HG03196 (cell line): ENCODE measurements around the gene KDM8.
A peak's percentile ranks its signal among the peaks of the same experiment; 100 is the strongest.

Experiments used
- ATAC-seq: cut with Tn5 transposase; IDR thresholded peaks from one replicate; pipeline ENCODE4 v1.9.1; 2021; ENCODE audit not compliant: unreplicated experiment

KDM8 gene

DNA sequence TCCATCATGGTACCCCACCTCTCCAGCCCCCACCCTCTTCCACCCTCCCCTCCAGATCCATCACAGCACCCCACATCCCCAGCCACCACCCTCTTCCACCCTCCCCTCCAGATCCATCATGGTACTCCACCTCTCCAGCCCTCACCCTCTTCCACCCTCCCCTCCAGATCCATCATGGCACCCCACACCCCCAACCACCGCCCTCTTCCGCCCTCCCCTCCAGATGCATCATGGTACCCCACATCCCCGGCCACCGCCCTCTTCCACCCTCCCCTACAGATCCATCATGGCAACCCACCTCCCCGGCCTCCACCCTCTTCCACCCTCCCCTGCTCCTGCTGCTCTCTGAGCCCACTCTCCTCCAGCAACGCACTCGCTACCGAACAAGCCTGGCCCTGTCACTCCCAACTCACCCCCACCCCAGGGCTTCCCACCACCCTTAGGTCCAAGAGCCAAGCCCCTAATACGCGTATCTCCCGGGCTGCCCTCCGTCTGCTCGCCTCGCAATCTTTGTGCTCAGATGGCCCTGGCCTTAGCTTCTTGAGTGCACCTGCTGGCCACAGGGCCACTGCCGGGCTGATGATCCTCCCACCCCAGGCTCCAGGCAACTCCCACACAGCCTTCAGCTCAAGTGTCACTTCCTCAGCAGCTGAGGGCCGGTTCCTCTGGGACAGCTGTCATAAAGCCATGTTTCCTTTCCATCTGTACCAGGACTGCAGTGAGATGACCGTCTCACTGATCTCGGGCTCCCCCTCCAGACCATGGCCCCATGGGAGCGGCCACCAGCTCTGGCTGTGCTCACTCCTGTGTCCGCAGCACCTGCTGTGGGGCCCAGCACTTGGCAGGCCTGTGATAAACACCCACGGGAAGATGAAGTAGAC is 25.5 kb downstream of the KDM8 start:
- ATAC-seq = no peak

DNA sequence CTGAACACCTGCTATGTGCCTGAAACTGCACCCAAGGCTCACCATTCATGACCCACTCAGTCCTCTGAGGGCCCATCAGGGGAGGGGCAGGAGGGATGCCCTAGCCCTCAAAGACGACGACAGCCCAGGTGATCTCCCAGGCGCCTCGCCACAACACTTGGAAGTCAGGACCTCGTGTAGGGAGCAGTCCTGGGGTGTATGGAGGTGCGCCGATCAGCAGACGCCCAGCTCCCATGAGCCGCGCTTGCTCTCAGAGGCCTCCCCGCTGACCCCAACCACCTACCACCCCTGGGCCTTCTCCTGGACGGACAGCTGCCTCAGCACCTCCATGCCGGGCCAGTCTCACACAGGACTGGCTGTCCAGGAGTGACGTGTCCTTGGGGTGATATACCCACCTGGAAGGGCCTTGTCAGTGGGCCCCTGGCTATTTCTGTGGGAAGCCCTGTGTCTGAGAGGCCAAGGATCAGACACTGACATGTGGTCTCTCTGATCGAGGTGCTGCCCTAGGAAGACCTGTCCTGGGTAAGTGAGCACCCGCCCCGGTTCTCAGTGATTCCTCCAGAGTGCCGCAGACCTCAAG is 26.7 kb downstream of the KDM8 start:
- no peak for ATAC-seq

DNA sequence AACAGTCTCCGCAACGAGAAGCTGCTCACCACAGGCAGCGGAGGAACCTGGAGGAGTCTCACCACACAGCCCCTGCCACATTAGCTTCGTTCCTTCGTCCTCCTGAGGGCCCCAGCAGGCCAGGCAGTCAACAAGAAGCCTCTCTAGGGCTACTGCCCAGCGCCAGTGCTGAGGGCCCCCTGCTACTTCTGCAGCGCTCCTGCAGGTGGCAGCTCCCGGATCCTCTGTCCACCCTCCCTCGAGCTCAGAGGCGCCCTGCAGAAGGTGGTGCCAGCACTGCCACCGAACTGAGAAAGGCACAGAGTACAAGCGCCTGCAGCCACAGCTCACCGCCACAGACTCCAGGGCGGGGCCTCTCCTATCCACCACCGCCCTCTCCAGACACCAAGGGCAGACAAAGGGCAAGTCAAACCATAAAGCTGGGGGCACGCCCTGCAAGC is 27.3 kb downstream of the KDM8 start:
- ATAC-seq = no peak

- ATAC-seq = no peak
These were observed 28.4 kb downstream of the KDM8 start for GRCh38 chr16:27231692-27232060.

GRCh38 chr16:27232061-27232900 is 29.0 kb downstream of the KDM8 start:
- ATAC-seq = peak; percentile 44

DNA sequence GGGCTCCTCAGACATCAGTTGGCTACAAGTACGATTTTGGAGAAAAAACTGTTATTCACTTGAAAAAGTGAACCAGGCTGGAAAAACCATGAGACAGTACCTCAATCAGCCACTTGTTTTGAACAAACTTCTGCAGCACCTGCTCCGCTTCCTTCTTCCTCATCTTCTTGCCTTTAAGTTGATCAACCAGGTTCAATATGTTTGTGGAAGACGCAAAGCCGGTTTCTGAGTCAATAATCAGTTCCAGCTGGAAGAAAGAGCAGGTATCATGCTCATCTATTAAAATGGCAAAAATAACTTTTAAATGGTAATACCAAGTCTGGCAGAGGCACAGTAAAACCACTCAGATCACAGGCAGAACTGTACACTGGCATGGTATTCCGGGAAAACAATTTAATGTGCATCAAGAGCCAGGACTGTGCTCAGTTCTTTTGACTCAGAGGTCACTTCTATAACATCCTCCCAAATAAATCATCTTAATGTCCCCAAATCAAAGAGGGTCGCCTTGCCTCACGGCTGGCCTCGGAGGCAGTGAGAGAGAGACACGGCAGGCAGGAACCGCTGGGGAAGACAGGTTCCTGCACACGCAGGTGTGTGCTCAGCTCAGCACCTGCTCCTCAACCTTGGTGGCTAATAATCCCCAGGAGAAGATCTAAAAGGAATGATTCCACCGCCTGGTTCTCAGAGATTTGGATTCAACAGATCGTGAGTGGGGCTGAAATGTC is 29.7 kb downstream of the KDM8 start:
- no peak for ATAC-seq

DNA sequence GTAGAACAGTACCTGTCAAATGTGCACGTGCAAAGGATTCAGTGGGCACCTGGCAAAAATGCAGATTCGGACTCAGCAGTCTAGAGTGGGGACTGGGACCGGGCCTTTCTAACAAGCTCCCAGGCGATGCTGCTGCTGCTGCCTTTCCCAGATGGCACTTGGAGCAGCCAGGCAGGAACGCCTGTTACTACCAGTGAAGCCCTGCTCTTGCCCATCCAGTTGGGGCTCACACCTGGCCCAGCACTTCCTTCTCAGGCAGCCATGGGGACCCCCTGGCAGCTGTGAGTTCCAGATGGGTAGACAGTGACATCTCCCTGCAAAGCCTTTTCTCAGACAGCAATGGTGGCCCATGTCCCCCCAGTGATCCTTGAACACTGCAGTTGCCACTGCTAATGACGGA is 30.4 kb downstream of the KDM8 start:
- ATAC-seq = no peak

- no peak for ATAC-seq
These were observed 30.8 kb downstream of the KDM8 start for GRCh38 chr16:27234171-27234570.

- no peak for ATAC-seq
These were observed 31.3 kb downstream of the KDM8 start for GRCh38 chr16:27234603-27235002.

- ATAC-seq = no peak
These were observed 32.0 kb downstream of the KDM8 start for GRCh38 chr16:27235055-27235937.

GRCh38 chr16:27235938-27236245 is 32.6 kb downstream of the KDM8 start:
- no peak for ATAC-seq

- ATAC-seq = no peak
These were observed 33.4 kb downstream of the KDM8 start for GRCh38 chr16:27236635-27237218.

DNA sequence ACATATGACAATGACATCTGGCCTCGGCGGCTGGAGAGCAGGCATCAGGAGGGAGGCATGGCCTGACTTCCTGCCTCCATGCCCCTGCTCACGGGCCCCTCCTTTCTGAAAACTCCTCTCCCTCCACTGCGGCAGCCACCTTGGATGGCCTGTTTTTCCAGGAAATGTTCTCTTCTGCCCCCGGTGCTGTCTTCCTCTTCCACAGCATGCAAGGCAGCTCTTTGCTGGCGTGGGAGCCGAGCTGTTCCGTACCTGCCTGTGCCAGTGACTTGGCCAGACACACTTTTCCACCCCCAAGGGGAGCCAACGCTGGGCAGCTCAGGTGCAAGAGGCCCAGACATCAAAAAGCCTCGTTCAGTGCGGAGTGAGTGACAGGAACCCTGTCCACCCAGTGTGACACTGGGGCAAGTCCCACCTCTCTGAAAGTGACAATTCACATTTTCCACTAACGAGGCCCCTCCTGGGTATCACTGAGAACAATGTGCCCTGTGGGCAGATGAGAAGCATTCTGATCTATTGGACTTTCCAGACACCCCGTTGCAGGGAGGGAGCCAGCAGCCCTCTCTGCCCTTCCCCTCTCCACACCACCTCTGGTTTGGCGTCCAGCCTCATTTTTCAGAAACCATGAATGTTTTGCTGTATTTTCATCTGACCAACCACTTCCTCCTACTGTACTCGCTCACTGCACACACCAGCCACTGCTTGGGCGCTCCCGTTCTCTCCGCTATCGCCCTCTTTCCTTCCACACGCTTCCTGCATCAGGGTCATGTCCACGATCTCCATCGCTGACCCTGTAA is 34.1 kb downstream of the KDM8 start:
- peak; percentile 44 for ATAC-seq

- peak; percentile 19 for ATAC-seq
These were observed 34.8 kb downstream of the KDM8 start for GRCh38 chr16:27238016-27238587.

- ATAC-seq = no peak
These were observed 35.3 kb downstream of the KDM8 start for GRCh38 chr16:27238591-27238990.

DNA sequence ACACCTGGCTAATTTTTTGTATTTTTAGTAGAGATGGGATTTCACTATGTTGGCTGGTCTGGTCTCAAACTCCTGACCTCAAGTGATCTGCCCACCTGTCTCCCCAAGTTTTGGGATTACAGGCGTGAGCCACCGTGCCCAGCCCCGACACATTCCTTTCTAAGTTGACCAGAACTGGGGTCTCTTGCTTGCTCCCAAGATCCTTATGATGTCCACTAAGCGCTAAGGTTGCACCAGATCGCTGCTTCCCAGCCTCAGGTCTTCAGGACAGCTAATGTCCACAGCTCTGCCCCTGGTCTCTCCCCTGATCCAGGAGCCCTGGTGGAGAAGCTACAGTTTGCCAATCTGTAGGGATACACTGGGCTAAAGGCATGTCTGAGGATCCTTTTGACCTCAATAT is 35.7 kb downstream of the KDM8 start:
- no peak for ATAC-seq

- no peak for ATAC-seq
These were observed 36.8 kb downstream of the KDM8 start for GRCh38 chr16:27239906-27240655.

- ATAC-seq = no peak
These were observed 37.7 kb downstream of the KDM8 start for GRCh38 chr16:27240948-27241531.
